ENCODE measurements around the gene SLC4A7. TPM values are rescaled to one million over a fixed set of nuclear protein-coding genes. Genes with fewer than 3 reads are reported as not detected.

The SLC4A7 gene
- total RNA-seq, 1 donor from 2014 or later = 195 TPM

- no peak for DNase-seq (ENCODE audit: low read depth)
These were observed 158.8 kb downstream of the SLC4A7 start for GRCh38 chr3:27325419-27325818.

- DNase-seq (ENCODE audit: low read depth) = peak; percentile 18
These were observed 159.5 kb downstream of the SLC4A7 start for GRCh38 chr3:27324686-27325085.

GRCh38 chr3:27323087-27323570 lies 161.1 kb downstream of the SLC4A7 start:
- no peak for DNase-seq (ENCODE audit: low read depth)

Other genes starting within 250 kb of the SLC4A7 start
- 1.2 and 15.5 TPM in 2 replicates for gene NEK10, start 115.0 kb downstream of the SLC4A7 start, total RNA-seq
- not detected in 2 replicates for gene EOMES, start 237.9 kb upstream of the SLC4A7 start, total RNA-seq